GM12864 (cell line): ENCODE measurements around the gene S100A10.

Source experiments
- DNase-seq: peaks from one replicate; pipeline ENCODE4 v3.0.0-alpha.2; 2011; ENCODE audit warnings: low read depth
- H3K4me3 ChIP-seq: 2 replicates; pipeline ENCODE4 v1.5.1; 2011; ENCODE audit warnings: mild to moderate bottlenecking, low read depth, low read length, control low read depth
- TF ChIP-seq, protein P1 (sequence below): IDR thresholded peaks from 2 replicates; pipeline ENCODE4 v1.5.1; 2011; ENCODE audit warnings: low read depth, mild to moderate bottlenecking, moderate library complexity, low read length, control low read depth, inconsistent platforms; ENCODE audit errors: missing control alignments

Gene S100A10

DNA sequence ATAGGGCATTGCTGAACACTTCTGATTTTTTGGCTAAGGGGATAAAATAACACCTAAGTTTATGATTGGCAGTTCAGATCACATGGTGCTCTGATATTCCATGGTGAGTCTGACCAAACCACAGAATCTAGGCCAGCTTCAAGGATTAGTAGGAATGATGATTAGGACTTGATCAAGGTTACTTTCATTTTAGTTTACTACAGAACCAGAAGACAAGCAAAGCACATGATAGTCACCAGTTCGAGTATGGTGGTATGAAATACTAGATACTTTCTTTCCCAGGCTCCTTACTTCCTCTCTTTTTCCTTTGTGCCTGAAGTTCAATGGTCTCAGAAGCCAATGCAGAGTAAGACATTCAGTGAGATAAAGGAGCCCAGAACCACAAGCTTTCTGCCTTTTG, 26.6 kb downstream of the S100A10 start:
- no peak for DNase-seq
- TF ChIP-seq, protein P1, sequence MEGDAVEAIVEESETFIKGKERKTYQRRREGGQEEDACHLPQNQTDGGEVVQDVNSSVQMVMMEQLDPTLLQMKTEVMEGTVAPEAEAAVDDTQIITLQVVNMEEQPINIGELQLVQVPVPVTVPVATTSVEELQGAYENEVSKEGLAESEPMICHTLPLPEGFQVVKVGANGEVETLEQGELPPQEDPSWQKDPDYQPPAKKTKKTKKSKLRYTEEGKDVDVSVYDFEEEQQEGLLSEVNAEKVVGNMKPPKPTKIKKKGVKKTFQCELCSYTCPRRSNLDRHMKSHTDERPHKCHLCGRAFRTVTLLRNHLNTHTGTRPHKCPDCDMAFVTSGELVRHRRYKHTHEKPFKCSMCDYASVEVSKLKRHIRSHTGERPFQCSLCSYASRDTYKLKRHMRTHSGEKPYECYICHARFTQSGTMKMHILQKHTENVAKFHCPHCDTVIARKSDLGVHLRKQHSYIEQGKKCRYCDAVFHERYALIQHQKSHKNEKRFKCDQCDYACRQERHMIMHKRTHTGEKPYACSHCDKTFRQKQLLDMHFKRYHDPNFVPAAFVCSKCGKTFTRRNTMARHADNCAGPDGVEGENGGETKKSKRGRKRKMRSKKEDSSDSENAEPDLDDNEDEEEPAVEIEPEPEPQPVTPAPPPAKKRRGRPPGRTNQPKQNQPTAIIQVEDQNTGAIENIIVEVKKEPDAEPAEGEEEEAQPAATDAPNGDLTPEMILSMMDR: no peak
- H3K4me3 ChIP-seq: no peak overlapping the region

DNA sequence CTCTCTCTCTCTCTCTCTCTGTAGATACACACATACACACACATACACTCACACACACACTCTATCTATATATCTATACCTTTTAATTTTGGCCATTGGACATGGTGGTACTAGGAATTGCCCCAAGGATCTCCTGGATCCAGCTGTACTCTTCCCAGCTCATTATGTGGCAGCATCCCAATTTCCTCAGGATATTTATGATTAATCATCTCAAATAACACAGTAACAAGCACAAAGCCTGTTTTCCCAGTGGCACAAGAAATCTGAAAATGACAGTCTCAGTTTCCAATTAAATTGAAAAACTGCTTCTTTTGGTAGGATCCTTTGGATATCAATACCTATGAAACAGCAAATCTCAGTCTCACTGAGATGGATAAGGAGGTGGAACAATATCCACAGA, 27.6 kb downstream of the S100A10 start:
- DNase-seq: no peak
- TF ChIP-seq, protein P1: no peak
- H3K4me3 ChIP-seq: no peak overlapping the region

GRCh38 chr1:151964510-151964909, 29.1 kb downstream of the S100A10 start:
- TF ChIP-seq, protein P1: no peak
- no peak overlapping the region for H3K4me3 ChIP-seq
- DNase-seq: no peak

- H3K4me3 ChIP-seq: no peak overlapping the region
- TF ChIP-seq, protein P1: no peak
- no peak for DNase-seq
These were observed 30.4 kb downstream of the S100A10 start for GRCh38 chr1:151963288-151963687.

DNA sequence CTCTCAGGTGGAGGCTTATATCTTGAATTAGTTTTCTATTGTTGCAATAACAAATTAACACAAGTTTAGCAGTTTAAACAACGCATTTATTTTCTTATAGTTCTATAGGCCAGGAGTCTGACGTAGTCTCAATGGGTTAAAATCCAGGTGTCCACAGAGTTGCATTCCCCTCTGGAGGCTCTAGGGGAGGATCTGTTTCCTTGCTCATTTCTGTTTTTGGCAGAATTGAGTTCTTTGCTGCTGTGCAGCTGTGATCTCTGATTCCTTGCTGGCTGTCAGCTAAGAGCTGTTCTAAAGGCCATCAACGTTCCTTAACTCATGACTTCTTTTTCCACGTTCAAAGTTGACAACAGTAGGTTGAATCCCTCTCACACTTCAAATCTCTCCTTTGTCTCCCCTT, 31.8 kb downstream of the S100A10 start:
- TF ChIP-seq, protein P1: no peak
- DNase-seq: no peak
- no peak overlapping the region for H3K4me3 ChIP-seq

DNA sequence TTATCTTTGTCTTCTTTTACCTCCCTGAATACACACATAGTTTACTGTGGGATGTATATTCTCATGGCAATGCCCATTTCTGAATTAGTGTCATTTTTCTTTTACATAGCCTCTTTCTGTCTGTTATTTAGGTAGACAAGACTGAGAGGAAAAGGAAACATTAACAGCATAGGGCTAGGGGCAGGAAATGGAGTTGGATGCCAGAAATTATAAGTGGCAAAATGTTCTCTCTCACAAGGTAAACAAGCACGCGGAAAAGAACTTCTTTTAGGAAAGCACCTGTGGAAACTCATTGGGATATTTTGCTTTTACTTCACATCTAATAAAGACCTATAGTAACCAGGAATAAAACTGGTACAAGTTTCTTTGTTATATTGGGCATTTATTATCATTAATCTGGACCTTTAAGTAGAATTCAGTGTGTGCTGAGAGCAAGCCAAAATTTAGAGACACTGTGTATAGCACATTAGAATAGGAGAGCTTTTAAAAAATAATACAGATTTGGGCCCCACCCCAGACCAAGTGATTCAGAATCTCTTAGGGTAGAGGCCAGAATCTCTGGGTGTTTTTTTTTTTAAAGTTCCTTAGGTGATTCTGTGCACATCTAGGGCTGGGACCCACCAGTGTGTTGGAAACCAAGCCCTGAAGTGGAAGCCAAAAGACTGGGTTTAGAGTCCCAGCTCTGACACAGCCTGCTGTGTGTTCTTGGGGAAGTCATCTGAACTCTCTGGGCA, 32.7 kb downstream of the S100A10 start:
- TF ChIP-seq, protein P1: no peak
- no peak overlapping the region for H3K4me3 ChIP-seq
- no peak for DNase-seq

- TF ChIP-seq, protein P1: no peak
- no peak for DNase-seq
- H3K4me3 ChIP-seq: no peak overlapping the region
These were observed 34.7 kb downstream of the S100A10 start for GRCh38 chr1:151958959-151959358.
